CD4-positive, CD25-positive, alpha-beta regulatory T cell (primary cell): Measurements from ENCODE around the gene DIAPH3. TPM values are rescaled to one million over a fixed set of nuclear protein-coding genes. Genes with fewer than 3 reads are reported as not detected.

Experiments
- ATAC-seq, 2 donors: fragments of 150-1000 bp; cut with Tn5 transposase; one replicate each; pipeline ENCODE4 v1.10.0; 2021; ENCODE audit warnings: low read depth in 2 of 2, moderate number of reproducible peaks in 2 of 2, moderate library complexity in 1 of 2
- DNase-seq, 3 donors: peaks; one replicate each; pipeline versions ENCODE4 v3.0.0 to v3.0.0-alpha.2; 2012 to 2022; ENCODE audit warnings: mixed read lengths in 1 of 3
- H3K27ac ChIP-seq: one replicate; pipeline ENCODE4 v1.7.0; 2013; ENCODE audit warnings: mild to moderate bottlenecking, low read length; ENCODE audit not compliant: insufficient read depth, poor library complexity, severe bottlenecking
- H3K27me3 ChIP-seq: one replicate; pipeline ENCODE4 v1.7.0; 2013; ENCODE audit warnings: low read length; ENCODE audit not compliant: control insufficient read depth, insufficient read depth
- H3K36me3 ChIP-seq: one replicate; pipeline ENCODE4 v1.7.0; 2013; ENCODE audit warnings: mild to moderate bottlenecking, low read length, moderate library complexity; ENCODE audit not compliant: control insufficient read depth, insufficient read depth
- H3K4me1 ChIP-seq: 2 replicates; pipeline ENCODE4 v1.7.0; 2013; ENCODE audit warnings: mild to moderate bottlenecking, low read length; ENCODE audit not compliant: insufficient read depth, control insufficient read depth, poor library complexity, severe bottlenecking
- H3K4me3 ChIP-seq: one replicate; pipeline ENCODE4 v1.7.0; 2013; ENCODE audit warnings: low read depth, mild to moderate bottlenecking, low read length, moderate library complexity
- H3K9me3 ChIP-seq, 2 experiments: 1 replicate in 1 of 2; 2 replicates in 1 of 2; pipeline ENCODE4 v1.7.0; 2013; ENCODE audit warnings: low read length in 2 of 2, mild to moderate bottlenecking in 1 of 2, moderate library complexity in 1 of 2; ENCODE audit not compliant: control insufficient read depth in 2 of 2
- H3K27ac Mint-ChIP-seq, 3 donors: one replicate each; pipeline ENCODE4 v1.8.0; 2020 to 2022; ENCODE audit warnings: mild to moderate bottlenecking in 3 of 3, mixed read lengths in 3 of 3, moderate library complexity in 2 of 3
- H3K27me3 Mint-ChIP-seq: one replicate; pipeline ENCODE4 v1.8.0; 2022; ENCODE audit warnings: mild to moderate bottlenecking, mixed read lengths
- H3K36me3 Mint-ChIP-seq: one replicate; pipeline ENCODE4 v1.8.0; 2020; ENCODE audit warnings: mixed read lengths
- H3K4me1 Mint-ChIP-seq, 4 donors: one replicate each; pipeline ENCODE4 v1.8.0; 2020 to 2022; ENCODE audit warnings: mixed read lengths in 4 of 4, mild to moderate bottlenecking in 1 of 4
- H3K4me3 Mint-ChIP-seq, 4 donors: one replicate each; pipeline ENCODE4 v1.8.0; 2020 to 2022; ENCODE audit warnings: mild to moderate bottlenecking in 4 of 4, mixed read lengths in 4 of 4, moderate library complexity in 3 of 4
- H3K9me3 Mint-ChIP-seq, 7 donors: one replicate each; pipeline ENCODE4 v1.8.0; 2020 to 2022; ENCODE audit warnings: mixed read lengths in 7 of 7, mild to moderate bottlenecking in 3 of 7, moderate library complexity in 2 of 7
- polyA plus RNA-seq, 4 donors: library from polyadenylated mRNA; unstranded; fragments of 300-500 nt; fragmentation: Illumina TruSeq; gene quantifications; one replicate each; pipeline ENCODE4 v1.2.3, GENCODE V29; 2021
- total RNA-seq: library from RNA; stranded (reverse); gene quantifications from one replicate; pipeline ENCODE4 v1.2.3, GENCODE V29; 2022

Gene DIAPH3
- total and polyA plus RNA-seq, 5 donors from 2014 or later, result 0.09 to 0.57 (median 0.27) TPM

GRCh38 chr13:59684105-59684504 is 479.6 kb downstream of the DIAPH3 start:
- Histone ChIP-seq H3K4me1 (no peaks in the 10 kb centered on the region), H3K27me3 (no peaks in the 10 kb centered on the region), H3K9me3 (no peaks in the 10 kb centered on the region), H3K36me3 (no peaks in the 10 kb centered on the region), H3K4me3 (no peak overlapping the region), H3K27ac (no peak overlapping the region)
- H3K27ac Mint-ChIP-seq, result no peak overlapping the region
- H3K4me3 Mint-ChIP-seq, result no peak overlapping the region
- no peak for ATAC-seq
- no peaks in the 10 kb centered on the region for H3K36me3 Mint-ChIP-seq
- no peaks in the 10 kb centered on the region for H3K27me3 Mint-ChIP-seq
- peaks cover 0 to 2% (median 0%) of the 10 kb centered on the region in 7 donors for H3K9me3 Mint-ChIP-seq
- no peaks in the 10 kb centered on the region for H3K4me1 Mint-ChIP-seq
- DNase-seq, result no peak

- Histone ChIP-seq H3K9me3 (no peaks in the 10 kb centered on the region), H3K4me1 (no peaks in the 10 kb centered on the region), H3K27me3 (no peaks in the 10 kb centered on the region), H3K4me3 (no peak overlapping the region), H3K36me3 (no peaks in the 10 kb centered on the region), H3K27ac (no peak overlapping the region)
- no peak overlapping the region for H3K4me3 Mint-ChIP-seq
- H3K27ac Mint-ChIP-seq, result no peak overlapping the region
- no peak for DNase-seq
- peaks cover 0 to 2% (median 0%) of the 10 kb centered on the region in 7 donors for H3K9me3 Mint-ChIP-seq
- peaks cover 0 to 4% (median 0%) of the 10 kb centered on the region in 4 donors for H3K4me1 Mint-ChIP-seq
- no peaks in the 10 kb centered on the region for H3K36me3 Mint-ChIP-seq
- H3K27me3 Mint-ChIP-seq, result no peaks in the 10 kb centered on the region
- ATAC-seq, result no peak
These were observed 482.0 kb downstream of the DIAPH3 start for GRCh38 chr13:59681636-59682311.

- Histone ChIP-seq H3K4me3 (no peak overlapping the region), H3K27ac (no peak overlapping the region), H3K27me3 (no peaks in the 10 kb centered on the region), H3K9me3 (no peaks in the 10 kb centered on the region), H3K36me3 (no peaks in the 10 kb centered on the region), H3K4me1 (no peaks in the 10 kb centered on the region)
- H3K36me3 Mint-ChIP-seq, result no peaks in the 10 kb centered on the region
- H3K4me3 Mint-ChIP-seq, result no peak overlapping the region
- H3K27me3 Mint-ChIP-seq, result no peaks in the 10 kb centered on the region
- DNase-seq (peak in 2 of 3 donors; percentile 19 to 39), ATAC-seq (no peak)
- H3K9me3 Mint-ChIP-seq, result peaks cover 0 to 2% (median 0%) of the 10 kb centered on the region in 7 donors
- H3K27ac Mint-ChIP-seq, result no peak overlapping the region
- peaks cover 0 to 6% (median 2%) of the 10 kb centered on the region in 4 donors for H3K4me1 Mint-ChIP-seq
These were observed 483.2 kb downstream of the DIAPH3 start for GRCh38 chr13:59680429-59681024.

GRCh38 chr13:59679254-59679653 is 484.5 kb downstream of the DIAPH3 start:
- H3K4me1 Mint-ChIP-seq, result peaks cover 0 to 6% (median 5%) of the 10 kb centered on the region in 4 donors
- H3K4me3 Mint-ChIP-seq, result no peak overlapping the region
- no peaks in the 10 kb centered on the region for H3K9me3 Mint-ChIP-seq
- DNase-seq (no peak), ATAC-seq (no peak)
- H3K4me1 ChIP-seq, result no peaks in the 10 kb centered on the region
- no peaks in the 10 kb centered on the region for H3K36me3 Mint-ChIP-seq
- no peak overlapping the region for H3K27ac ChIP-seq
- no peak overlapping the region for H3K27ac Mint-ChIP-seq
- no peaks in the 10 kb centered on the region for H3K27me3 ChIP-seq
- no peaks in the 10 kb centered on the region for H3K9me3 ChIP-seq
- no peaks in the 10 kb centered on the region for H3K27me3 Mint-ChIP-seq
- H3K4me3 ChIP-seq, result no peak overlapping the region
- H3K36me3 ChIP-seq, result no peaks in the 10 kb centered on the region

DNA sequence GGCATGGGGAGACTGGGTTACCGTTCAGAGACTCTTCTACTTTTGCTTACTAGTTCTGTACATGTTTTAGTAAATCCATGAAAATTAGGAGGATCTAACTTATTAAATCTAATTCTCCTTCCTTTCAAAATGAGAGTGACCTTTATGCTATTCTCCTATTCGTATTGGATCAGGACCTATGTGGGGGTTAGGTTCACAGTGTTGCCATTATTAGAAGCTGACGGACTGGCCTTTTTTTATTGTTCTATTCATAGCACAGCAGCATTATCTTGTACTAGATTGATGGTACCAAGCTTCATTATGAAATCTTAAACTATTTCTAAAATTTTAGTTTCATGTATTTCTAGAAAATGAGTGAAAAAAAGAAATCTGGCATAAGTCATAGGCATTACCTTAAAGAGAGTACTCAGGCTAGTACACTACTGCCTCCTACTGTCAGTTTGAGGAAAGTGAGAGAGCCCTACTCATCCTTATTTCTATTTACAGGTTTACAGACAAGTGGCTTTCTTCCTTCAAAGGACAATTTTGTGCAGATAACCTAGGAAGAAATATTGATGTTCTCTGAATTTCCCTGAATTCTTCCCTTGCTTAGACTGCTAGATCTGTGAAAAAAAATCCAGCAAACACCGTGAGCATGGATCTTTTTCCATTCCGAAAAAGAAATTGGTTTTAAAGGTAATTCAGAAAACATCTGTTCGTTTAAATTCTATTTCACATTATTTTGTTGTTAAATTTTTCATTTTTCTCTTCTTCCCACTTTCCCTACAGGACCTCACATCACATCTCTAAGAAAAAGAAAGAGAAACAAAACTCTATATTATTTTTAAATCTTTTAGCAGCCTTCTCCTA is 485.5 kb downstream of the DIAPH3 start:
- Histone ChIP-seq H3K36me3 (no peaks in the 10 kb centered on the region), H3K27me3 (no peaks in the 10 kb centered on the region), H3K9me3 (no peaks in the 10 kb centered on the region), H3K4me3 (no peak overlapping the region), H3K27ac (no peak overlapping the region), H3K4me1 (no peaks in the 10 kb centered on the region)
- ATAC-seq (peak in 1 of 2 donors; percentile 59), DNase-seq (peak in 2 of 3 donors; percentile 22 to 58)
- Mint-ChIP-seq H3K4me3 (no peak overlapping the region), H3K4me1 (peaks cover 0 to 7% (median 5%) of the 10 kb centered on the region in 4 donors), H3K9me3 (no peaks in the 10 kb centered on the region), H3K27me3 (no peaks in the 10 kb centered on the region), H3K27ac (no peak overlapping the region), H3K36me3 (no peaks in the 10 kb centered on the region)

GRCh38 chr13:59677430-59677829 is 486.3 kb downstream of the DIAPH3 start:
- H3K36me3 ChIP-seq, result no peaks in the 10 kb centered on the region
- Mint-ChIP-seq H3K9me3 (no peaks in the 10 kb centered on the region), H3K36me3 (no peaks in the 10 kb centered on the region), H3K4me1 (peaks cover 0 to 10% (median 6%) of the 10 kb centered on the region in 4 donors), H3K27ac (no peak overlapping the region), H3K4me3 (no peak overlapping the region), H3K27me3 (no peaks in the 10 kb centered on the region)
- no peak overlapping the region for H3K4me3 ChIP-seq
- no peaks in the 10 kb centered on the region for H3K4me1 ChIP-seq
- no peak overlapping the region for H3K27ac ChIP-seq
- H3K27me3 ChIP-seq, result no peaks in the 10 kb centered on the region
- no peak for DNase-seq
- ATAC-seq, result no peak
- H3K9me3 ChIP-seq, result no peaks in the 10 kb centered on the region

DNA sequence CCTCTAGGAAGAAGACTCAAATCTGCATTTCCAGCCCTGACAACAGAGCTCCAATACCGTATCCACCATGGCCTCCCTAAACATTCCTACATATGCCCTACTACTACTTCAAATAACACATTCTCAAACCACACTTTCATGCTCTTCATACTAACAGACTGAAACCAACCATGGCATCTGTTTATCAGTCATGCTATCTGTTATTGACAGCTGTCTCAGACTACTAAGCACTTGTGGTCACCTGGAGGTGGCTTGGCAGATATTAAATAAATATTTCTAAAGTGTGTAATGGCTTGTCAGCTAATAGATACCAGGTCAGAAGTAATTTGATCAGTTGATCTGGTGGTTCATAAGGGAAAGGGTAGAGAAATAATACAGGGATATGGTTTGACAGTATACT is 489.1 kb downstream of the DIAPH3 start:
- H3K27ac ChIP-seq, result no peak overlapping the region
- Mint-ChIP-seq H3K36me3 (no peaks in the 10 kb centered on the region), H3K27ac (peak overlapping the region in 1 of 3 donors; percentile 5), H3K4me1 (peaks cover 0 to 10% (median 6%) of the 10 kb centered on the region in 4 donors), H3K9me3 (no peaks in the 10 kb centered on the region), H3K4me3 (no peak overlapping the region), H3K27me3 (no peaks in the 10 kb centered on the region)
- no peaks in the 10 kb centered on the region for H3K27me3 ChIP-seq
- H3K4me1 ChIP-seq, result no peaks in the 10 kb centered on the region
- no peak for ATAC-seq
- no peak for DNase-seq
- no peaks in the 10 kb centered on the region for H3K9me3 ChIP-seq
- H3K4me3 ChIP-seq, result no peak overlapping the region
- H3K36me3 ChIP-seq, result no peaks in the 10 kb centered on the region
